GM19324 (cell line): ENCODE data around the gene MTUS2.

Experiments
- ATAC-seq: cut with Tn5 transposase; IDR thresholded peaks from one replicate; pipeline ENCODE4 v1.9.1; 2021; ENCODE audit warnings: mild to moderate bottlenecking, moderate library complexity; ENCODE audit not compliant: unreplicated experiment, low FRiP score

The MTUS2 gene

DNA sequence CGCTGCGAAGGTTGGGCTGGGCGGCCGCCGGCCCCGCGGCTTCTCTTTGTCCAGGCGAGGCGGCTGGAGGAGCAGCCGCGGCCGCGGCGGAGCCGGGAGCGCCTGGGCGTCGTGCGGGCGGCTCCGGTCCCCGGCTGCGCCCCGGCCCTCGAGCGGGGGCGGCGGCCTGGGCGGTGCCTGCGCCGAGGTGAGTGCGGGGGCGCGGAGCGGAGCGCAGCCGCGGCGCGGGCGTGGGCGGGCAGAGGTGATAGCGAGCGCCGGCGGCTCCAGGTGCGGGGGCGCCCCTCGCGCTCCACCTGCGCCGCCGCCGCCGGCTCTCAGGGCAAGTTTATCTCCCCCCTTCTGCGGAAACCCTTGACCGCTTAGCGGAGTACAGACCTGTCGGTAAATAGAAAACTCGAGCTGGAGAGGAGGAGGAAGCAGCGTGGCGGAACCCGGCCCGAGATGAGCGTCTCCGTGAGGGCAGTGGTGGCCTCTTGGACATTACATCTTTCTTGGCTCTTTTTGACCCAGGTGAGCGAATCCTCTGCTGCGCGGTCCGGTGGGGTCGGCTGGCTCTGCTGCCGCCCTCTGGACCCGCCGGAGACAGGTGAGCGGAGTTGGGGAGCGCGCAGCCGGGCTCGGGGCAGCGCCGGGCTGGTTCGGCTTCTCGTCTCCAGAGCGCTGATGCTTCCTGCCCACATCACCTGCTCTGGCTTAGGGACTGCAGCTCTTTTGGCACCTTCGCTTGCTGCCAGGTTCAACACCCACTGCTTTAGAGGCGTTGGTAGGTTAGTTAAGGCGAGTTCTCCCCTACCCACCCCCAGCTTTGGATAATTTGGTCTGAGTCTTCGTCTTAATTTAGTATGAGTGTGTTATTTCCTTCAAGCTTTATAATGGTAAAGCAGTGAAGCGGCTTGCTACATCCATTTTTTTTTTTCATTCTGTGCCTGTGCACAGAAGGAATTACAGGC lies at the start of gene MTUS2:
MTUS2 (plus strand) TSS at position 241 of the 953 bp plus-strand sequence.
- ATAC-seq: no peak

GRCh38 chr13:28778308-28779215 lies 41.6 kb upstream of the MTUS2 start:
- ATAC-seq: no peak

GRCh38 chr13:28792992-28793391 lies 27.1 kb upstream of the MTUS2 start:
- no peak for ATAC-seq

DNA sequence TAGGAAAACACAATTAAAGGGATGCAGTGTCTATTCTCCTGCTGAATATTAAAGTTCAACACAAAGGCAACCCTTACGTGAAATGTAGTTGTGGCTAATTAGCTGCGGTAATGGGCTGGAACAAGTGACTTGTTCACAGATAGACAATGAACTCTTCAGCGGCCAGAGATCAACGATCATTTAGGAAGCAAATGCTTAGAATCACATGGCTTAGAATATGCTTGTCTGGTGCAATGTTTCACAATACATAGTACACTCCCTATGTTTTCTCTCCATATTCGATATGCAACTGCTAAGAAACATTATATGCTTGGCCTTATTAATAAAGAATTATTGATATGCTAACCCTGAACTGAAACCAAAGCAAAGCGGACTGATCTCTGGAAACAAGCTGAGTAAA lies 25.7 kb upstream of the MTUS2 start:
- no peak for ATAC-seq

DNA sequence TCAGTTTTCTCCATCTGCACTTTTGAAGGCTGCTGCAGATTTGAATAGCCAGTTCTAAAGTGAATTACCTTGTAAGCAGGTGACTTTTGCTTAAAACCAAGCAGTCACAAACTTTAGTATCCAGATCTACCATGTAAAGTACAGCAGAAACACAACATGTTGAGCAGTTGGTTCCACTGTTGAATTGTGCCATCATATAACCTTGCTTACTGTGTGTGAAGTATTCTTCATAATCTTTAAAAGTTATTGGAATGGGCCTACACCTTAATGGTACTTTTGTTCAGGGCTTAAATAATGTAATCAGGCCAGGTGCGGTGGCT lies 23.2 kb upstream of the MTUS2 start:
- ATAC-seq: no peak

DNA sequence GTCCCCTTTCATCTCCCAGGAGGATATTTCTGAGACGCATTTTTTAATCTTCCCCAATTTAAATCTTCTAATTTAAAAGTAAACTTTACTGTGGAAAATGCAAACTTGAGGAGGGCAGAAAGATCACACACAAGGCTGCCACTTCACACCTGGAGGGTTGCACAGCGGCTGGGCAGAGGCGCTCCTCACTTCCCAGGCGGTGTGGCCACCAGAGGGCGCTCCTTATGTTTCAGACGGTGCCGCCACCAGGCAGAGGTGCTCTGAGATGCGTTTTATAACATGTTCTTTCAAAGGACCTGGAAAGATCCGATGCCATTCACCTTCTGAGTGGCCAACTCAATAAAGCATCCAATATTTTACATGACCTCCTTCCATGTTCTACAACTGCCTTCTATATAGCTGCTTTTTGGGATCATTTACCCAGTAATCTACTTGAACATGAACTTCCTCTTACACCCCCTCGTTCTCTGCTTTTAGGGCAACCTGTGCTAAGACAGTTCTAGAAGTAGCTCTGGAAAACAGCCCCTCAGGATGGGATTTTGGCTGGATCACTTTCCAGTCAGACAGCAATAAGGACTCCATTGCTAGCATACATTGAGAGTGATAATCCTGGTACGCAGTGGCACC lies 14.8 kb upstream of the MTUS2 start:
- ATAC-seq: no peak

GRCh38 chr13:28817204-28817603 lies 2.9 kb upstream of the MTUS2 start:
- ATAC-seq: no peak

DNA sequence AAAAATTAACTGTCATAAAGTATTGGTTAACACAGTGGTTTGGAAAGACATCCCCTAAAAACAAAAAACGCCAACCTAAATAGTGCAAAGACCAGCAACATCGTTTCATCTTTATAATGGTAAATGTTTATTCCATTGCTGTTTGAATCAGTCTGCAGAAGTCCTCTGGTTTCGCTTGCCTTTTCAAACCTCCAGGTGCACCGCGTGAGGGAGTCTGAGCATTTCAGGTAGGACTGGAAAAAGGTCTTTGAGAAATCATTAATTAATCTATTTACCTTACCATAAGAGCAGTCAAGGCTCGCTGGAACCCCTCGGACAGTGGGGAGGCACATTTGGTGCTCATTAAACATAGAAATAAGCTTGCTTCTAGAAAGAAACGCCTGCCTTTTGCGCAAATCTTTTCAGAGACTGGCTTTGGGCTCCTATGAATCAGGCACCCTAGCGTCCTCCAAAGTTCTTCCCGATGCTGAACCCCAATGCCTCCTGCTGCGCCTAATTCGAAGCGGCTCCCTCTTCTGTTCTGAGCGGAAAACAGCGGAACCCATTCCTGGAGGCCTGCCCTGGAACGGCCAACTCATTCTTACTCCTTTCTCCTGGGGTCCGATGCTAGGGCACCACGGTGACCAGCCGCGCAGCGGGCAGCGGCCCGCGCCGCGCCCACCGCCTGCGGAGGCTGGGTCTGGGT lies 951 bp upstream of the MTUS2 start:
- no peak for ATAC-seq

GRCh38 chr13:28819735-28820098 lies 422 bp upstream of the MTUS2 start:
- ATAC-seq: no peak

DNA sequence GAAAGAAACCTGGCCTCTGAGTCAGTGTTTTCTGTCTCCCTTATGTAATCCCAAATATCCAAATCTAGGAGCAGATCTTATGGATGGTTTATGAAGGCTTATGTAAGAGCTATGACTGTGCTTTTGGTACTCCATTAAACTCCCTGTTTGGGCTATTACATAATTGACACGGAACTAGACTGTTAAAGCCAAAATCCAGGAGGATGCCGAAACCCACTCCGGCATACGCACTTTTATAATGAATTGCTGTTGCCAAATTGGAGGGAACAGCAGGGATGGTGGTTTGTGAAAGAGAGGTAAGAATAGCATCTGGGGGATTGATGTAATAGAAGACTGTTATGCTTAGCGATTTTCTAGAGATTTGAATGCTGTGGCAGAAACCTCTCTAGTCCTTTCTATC lies 2.0 kb downstream of the MTUS2 start:
- no peak for ATAC-seq

- ATAC-seq: no peak
These were observed 2.7 kb downstream of the MTUS2 start for GRCh38 chr13:28822801-28823200.

DNA sequence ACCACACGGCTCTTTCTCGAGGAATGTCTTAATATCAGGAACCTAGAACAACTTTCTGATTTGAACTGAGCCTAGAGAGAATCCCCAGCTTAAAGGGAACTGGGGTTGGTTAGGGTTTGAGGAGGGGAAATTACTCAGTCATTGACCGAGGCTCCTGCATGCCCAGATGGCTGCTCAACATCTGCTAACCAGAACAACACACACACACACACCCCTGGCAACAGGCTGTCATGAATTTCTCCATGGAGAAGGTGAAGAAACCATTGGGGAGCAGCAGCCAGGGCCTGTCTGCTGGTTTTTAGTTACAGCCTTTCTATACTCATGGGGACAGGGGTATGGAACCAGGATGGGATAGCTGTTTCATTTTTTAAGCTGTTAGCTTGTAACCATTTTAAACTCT lies 5.2 kb downstream of the MTUS2 start:
- ATAC-seq: no peak

DNA sequence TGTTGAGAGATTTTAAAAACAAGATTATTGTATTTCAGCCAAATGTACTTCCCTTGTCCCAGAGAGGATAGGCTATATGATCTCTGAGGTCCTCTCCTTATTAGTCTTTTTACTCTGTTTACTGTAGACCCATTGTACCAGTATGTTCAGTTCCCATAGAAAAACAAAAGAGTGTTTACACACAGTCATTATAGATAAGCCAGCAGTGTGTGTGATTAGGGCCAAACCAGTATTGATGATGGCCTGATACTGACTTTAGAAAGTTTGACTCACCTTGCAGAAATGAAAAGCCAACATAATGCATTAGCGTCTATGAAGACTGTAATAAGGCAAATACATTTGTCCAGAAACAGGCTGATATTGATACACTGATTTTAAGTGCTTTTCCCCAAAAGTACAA lies 6.2 kb downstream of the MTUS2 start:
- no peak for ATAC-seq

- no peak for ATAC-seq
These were observed 10.4 kb downstream of the MTUS2 start for GRCh38 chr13:28830580-28830979.

DNA sequence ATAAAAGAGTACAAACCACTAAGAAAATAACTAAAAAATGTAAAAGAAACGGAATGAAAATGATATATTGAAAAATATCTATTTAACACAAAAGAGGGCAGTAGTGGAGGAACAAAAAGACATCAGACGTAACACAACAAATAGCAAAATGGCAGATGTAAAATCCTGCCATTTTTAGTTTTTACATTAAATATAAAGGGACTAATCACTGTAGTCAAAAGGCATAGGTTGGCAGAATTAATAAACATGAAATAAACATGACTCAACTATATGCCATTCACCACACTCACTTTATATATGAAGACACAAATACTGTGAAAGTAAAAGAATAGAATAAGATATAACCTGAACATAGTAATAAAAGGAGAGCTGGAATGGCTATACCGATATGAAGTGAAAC lies 11.0 kb downstream of the MTUS2 start:
- no peak for ATAC-seq

- no peak for ATAC-seq
These were observed 17.0 kb downstream of the MTUS2 start for GRCh38 chr13:28837111-28837510.

- no peak for ATAC-seq
These were observed 23.5 kb downstream of the MTUS2 start for GRCh38 chr13:28843639-28844038.

GRCh38 chr13:28849441-28849840 lies 29.3 kb downstream of the MTUS2 start:
- no peak for ATAC-seq

DNA sequence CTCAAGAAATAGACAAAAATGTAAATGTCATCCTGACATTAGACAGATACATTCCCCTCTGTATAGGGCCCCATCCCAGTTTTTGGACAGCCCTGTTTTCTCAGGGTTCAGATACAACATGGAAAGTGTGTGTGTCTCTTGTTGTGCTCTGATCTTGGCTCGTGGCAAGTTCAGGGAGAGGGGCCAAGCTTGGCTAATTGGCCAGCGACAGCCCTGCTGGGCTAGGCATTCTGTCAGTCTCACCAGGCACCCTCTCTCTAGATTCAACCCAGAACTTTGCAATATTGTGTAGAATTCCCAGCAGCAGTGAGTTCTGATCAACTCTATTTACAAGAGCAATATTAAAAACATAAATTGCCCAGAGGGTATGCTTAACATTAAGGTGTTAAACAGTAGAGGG lies 30.1 kb downstream of the MTUS2 start:
- no peak for ATAC-seq

DNA sequence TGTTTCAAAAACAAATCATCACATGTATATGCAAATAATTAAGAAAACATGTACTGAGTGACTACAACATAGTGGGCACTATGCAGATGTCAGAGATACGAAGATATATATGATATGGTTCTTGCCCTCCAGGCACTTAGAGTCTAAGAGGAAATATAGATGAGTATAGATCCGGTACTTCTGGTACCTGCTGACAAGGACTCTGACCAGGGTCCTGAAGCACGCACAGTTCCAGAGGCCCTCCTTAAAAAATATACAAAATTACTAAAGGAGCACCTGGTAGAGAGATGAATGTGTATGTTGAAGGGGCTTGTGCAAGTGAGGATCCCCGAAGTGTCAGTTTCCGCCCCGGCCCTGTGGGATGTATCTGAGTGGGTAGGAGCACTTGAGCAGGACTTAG lies 31.3 kb downstream of the MTUS2 start:
- no peak for ATAC-seq

DNA sequence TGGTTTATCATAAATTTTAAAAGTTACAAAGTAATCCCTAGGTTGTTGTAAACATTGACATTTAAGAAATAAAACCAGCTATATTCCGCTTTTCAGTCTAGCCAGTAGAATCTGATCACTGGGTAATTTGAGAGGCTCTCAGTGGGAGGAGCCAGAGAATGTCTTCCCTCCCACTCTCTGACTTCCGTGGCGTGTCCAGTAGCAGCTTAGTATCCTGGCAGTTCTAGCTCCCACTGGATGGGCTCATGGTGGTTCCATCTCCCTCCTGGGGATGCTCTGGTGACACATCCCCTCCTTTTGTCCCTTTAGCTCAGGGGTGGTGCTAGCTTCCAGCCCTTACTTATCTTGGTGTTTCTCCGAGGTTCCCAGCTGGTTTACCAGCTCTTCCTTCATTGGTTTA lies 34.5 kb downstream of the MTUS2 start:
- no peak for ATAC-seq
